ENCODE results near the gene SLC9A9.

GRCh38 chr3:143629726-143630125 lies 218.5 kb downstream of the SLC9A9 start:
- TF ChIP-seq CTCF (conservative IDR thresholded peaks at IDR 0.05 in 1 of 2, IDR thresholded peaks at IDR 0.05 in 1 of 2; ENCODE audit: low read depth in 1 of 2, low read length in 2 of 2) (no peak), EZH2 (IDR thresholded peaks at IDR 0.05; ENCODE audit: low read length, missing control alignments) (no peak)

Data from fibroblast of lung (primary cell).